Left lung (tissue), 10 donors: ENCODE data around the gene TCERG1L. TPM values are rescaled to one million over a fixed set of nuclear protein-coding genes. Genes with fewer than 3 reads are reported as not detected.

Source experiments
- ATAC-seq: fragments of 200-7000 bp; cut with Tn5 transposase; one replicate; pipeline ENCODE4 v1.9.1; 2020; ENCODE audit warnings: moderate library complexity
- DNase-seq, 4 donors: peaks; one replicate each; pipeline ENCODE4 v3.0.0-alpha.2; 2013 to 2020
- H3K27ac ChIP-seq, 2 donors: fragments of 200-600 bp; sonication (generic) in 1 of 2; one replicate each; pipeline versions ENCODE4 v1.5.0 to v1.8.0; 2020 to 2021
- H3K27me3 ChIP-seq, 2 donors: fragments of 200-600 bp; sonication (generic) in 1 of 2; one replicate each; pipeline versions ENCODE4 v1.5.0 to v1.8.0; 2020 to 2021
- H3K36me3 ChIP-seq, 2 donors: fragments of 200-600 bp; sonication (generic) in 1 of 2; one replicate each; pipeline versions ENCODE4 v1.5.0 to v1.8.0; 2020 to 2021
- H3K4me1 ChIP-seq, 2 donors: fragments of 200-600 bp; one replicate each; pipeline ENCODE4 v1.8.0; 2021
- H3K4me3 ChIP-seq, 2 donors: fragments of 200-600 bp; sonication (generic) in 1 of 2; one replicate each; pipeline versions ENCODE4 v1.5.0 to v1.8.0; 2020 to 2021; ENCODE audit warnings: mild to moderate bottlenecking in 1 of 2
- H3K9me3 ChIP-seq, 2 donors: fragments of 200-600 bp; sonication (generic) in 1 of 2; one replicate each; pipeline versions ENCODE4 v1.5.0 to v1.8.0; 2020 to 2021
- intact Hi-C, 2 donors: fragments of 100-400 bp; cut with DNase I; formaldehyde crosslinking; loops; one replicate each; pipeline versions ENCODE4 v1.11.2 to v1.14.2; 2022
- polyA plus RNA-seq, 6 donors: library from polyadenylated mRNA; unstranded; fragments of 120-200 nt; gene quantifications; one replicate each; pipeline ENCODE4 v1.2.1, GENCODE V29; 2013; ENCODE audit not compliant: insufficient read length in 6 of 6
- total RNA-seq, 2 donors: library from RNA; stranded (reverse); fragmentation: NEBNext Ultra II Directional; extraction: Animal tissue kit (Norgen Biotek cat#: 25700); gene quantifications; one replicate each; pipeline ENCODE4 v1.2.1, GENCODE V29; 2021
- TF ChIP-seq, protein P1 (sequence below), 2 donors: fragments of 200-600 bp; sonication (generic) in 1 of 2; IDR thresholded peaks; one replicate each; pipeline versions ENCODE4 v1.5.0 to v1.8.0; 2021; ENCODE audit warnings: antibody characterized with exemption in 2 of 2
- donor health status: DM: no; HTN: yes; CAD: no.
- donor health status: DM: no; HTN: no; CAD: no.

TCERG1L gene
- total and polyA plus RNA-seq, 8 donors, result 0.35 to 0.72 (median 0.48) TPM; not detected in 2

DNA sequence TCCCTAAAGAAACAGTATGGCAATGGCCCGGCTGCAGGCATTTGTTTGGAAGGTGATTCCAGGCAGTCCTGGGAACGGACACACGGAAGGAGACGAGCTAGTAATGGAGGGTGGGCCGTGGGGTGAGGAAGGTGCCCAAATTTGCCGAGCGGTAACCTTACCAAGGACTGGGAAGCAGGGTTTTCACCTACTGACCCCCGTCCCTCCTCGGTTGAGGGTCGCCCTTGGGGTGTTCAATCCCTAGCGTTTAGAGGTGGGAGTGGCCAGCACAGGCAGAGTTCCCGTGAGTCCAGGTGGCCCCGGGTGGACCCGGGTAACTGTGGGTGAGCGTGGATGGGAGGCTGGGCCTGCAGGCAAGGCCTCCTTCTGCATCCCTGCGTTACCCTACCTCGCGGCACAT, 198.8 kb downstream of the TCERG1L start:
- Histone ChIP-seq H3K36me3 (no peaks in the 10 kb centered on the region), H3K27me3 (peaks cover 0 to 11% of the 10 kb centered on the region in 2 donors), H3K4me1 (no peaks in the 10 kb centered on the region), H3K9me3 (peaks cover 0 to 4% of the 10 kb centered on the region in 2 donors), H3K27ac (no peak overlapping the region), H3K4me3 (no peak overlapping the region)
- intact Hi-C loops, result no loop called here
- TF ChIP-seq, protein P1, sequence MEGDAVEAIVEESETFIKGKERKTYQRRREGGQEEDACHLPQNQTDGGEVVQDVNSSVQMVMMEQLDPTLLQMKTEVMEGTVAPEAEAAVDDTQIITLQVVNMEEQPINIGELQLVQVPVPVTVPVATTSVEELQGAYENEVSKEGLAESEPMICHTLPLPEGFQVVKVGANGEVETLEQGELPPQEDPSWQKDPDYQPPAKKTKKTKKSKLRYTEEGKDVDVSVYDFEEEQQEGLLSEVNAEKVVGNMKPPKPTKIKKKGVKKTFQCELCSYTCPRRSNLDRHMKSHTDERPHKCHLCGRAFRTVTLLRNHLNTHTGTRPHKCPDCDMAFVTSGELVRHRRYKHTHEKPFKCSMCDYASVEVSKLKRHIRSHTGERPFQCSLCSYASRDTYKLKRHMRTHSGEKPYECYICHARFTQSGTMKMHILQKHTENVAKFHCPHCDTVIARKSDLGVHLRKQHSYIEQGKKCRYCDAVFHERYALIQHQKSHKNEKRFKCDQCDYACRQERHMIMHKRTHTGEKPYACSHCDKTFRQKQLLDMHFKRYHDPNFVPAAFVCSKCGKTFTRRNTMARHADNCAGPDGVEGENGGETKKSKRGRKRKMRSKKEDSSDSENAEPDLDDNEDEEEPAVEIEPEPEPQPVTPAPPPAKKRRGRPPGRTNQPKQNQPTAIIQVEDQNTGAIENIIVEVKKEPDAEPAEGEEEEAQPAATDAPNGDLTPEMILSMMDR (IDR thresholded peaks at IDR 0.05), result no peak
- ATAC-seq (no peak), DNase-seq (no peak)

DNA sequence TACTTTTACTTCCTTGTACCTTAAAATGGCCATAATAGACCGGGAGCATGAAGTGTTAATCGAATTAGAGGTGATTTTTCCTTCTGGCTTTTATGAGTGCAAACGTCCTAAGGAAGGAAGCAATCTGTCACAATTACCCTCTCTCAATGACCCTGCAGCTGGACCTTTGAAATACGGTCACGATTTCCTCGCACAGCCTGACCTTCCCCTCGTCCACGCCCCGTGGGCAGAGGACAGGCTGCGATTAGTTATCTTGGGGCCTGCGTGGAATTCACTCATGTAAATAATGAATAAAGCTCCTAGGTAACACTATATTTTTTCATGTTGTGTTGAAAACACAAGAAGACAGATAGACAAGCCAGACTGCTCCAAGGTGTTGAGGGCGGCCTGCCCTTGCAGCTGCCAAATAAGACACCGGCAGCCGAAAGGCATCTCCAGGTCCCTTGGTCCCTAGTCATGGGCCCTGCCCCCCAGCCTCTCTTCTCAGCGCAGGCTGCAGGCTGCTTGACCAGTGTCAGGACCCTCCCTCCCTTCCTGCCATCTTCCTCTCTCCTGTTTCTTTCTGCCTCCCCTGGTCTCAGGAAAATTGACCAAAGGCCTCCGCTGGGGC, 199.9 kb downstream of the TCERG1L start:
- intact Hi-C loops, result no loop called here

DNA sequence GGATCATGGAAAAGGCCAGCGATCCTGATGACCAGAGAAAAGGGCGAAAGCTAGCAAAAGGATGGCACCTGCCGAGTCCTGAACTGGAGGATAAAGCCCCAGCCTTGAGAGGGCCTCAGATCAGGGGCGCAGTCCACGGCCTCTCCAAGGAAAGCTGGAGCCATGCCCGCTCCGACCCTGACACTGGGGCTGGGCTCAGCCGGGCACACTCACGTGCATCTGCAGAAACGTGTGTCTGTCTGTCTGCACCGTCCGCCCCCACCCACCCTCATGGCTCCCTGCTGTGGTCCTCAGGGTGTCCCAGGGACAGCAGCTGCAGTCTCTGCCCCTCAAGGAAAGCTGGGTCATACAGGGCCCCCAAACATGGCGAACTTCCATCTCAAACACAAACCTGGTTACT, 200.5 kb downstream of the TCERG1L start:
- no peak for ATAC-seq
- intact Hi-C loops, result no loop called here
- TF ChIP-seq, protein P1 (IDR thresholded peaks at IDR 0.05), result no peak
- Histone ChIP-seq H3K27me3 (peaks cover 0 to 17% of the 10 kb centered on the region in 2 donors), H3K4me3 (no peak overlapping the region), H3K36me3 (no peaks in the 10 kb centered on the region), H3K4me1 (no peaks in the 10 kb centered on the region), H3K9me3 (peaks cover 0 to 6% of the 10 kb centered on the region in 2 donors), H3K27ac (no peak overlapping the region)
- no peak for DNase-seq

More for the DNA sequence above, 199.9 kb downstream of the TCERG1L start:
- TF ChIP-seq, protein P1 (IDR thresholded peaks at IDR 0.05), result no peak
- Histone ChIP-seq H3K4me3 (no peak overlapping the region), H3K9me3 (peaks cover 0 to 6% of the 10 kb centered on the region in 2 donors), H3K36me3 (no peaks in the 10 kb centered on the region), H3K4me1 (no peaks in the 10 kb centered on the region), H3K27me3 (peaks cover 0 to 17% of the 10 kb centered on the region in 2 donors), H3K27ac (no peak overlapping the region)
- DNase-seq (no peak), ATAC-seq (no peak)

DNA sequence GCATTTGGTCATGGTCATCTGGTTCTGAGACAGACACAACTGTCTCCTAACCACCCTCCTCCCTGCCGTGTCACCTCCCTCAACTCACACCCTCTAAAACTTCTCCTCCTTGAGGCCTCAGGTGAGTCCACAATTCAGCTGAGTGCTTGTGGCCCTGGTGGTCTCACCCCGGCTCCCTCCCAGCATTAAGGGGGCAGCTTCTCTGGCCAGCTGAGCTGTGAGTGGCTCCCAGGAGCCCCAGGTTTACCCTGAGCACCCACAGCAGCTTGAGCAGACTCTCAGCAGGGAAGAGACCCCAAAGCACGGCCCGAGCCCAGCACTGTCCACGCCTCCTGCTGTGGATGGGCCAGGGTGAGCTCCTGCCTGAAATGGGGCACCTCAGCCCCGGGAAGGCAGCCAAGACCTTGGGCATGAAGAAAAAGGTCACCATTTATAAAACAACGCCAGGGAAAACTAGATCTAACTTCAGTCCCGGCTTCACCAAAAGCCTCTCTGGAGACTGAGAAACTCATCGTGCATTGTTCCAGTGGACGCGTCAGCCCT, 201.2 kb downstream of the TCERG1L start:
- TF ChIP-seq, protein P1 (IDR thresholded peaks at IDR 0.05), result no peak
- intact Hi-C loops, result no loop called here
- Histone ChIP-seq H3K4me3 (no peak overlapping the region), H3K27me3 (peaks cover 0 to 17% of the 10 kb centered on the region in 2 donors), H3K27ac (no peak overlapping the region), H3K9me3 (peaks cover 0 to 6% of the 10 kb centered on the region in 2 donors), H3K36me3 (no peaks in the 10 kb centered on the region), H3K4me1 (no peaks in the 10 kb centered on the region)
- no peak for DNase-seq
- ATAC-seq, result no peak

GRCh38 chr10:131109726-131110125, 201.8 kb downstream of the TCERG1L start:
- TF ChIP-seq, protein P1 (IDR thresholded peaks at IDR 0.05), result no peak
- Histone ChIP-seq H3K27me3 (peaks cover 0 to 17% of the 10 kb centered on the region in 2 donors), H3K4me3 (no peak overlapping the region), H3K4me1 (no peaks in the 10 kb centered on the region), H3K27ac (no peak overlapping the region), H3K9me3 (peaks cover 0 to 6% of the 10 kb centered on the region in 2 donors), H3K36me3 (no peaks in the 10 kb centered on the region)
- peak in 1 of 4 donors; percentile 55 for DNase-seq
- no peak for ATAC-seq
- intact Hi-C loops, result no loop called here
